Panc1 (cell line): ENCODE measurements around the gene CDH13. TPM values are rescaled to one million over a fixed set of nuclear protein-coding genes. Genes with fewer than 3 reads are reported as not detected.

Experiments
- ATAC-seq: fragments of 200-7000 bp; cut with Tn5 transposase; 2 replicates; pipeline ENCODE4 v1.9.1; 2020; ENCODE audit warnings: mild to moderate bottlenecking, moderate library complexity
- BruUV-seq: library from RNA; stranded (reverse); fragments of 400-500 nt; replicated peaks from 2 replicates; lab custom pipeline; 2021; lab: Mats Ljungman, UMichigan
- CTCF ChIA-PET: fragments of 300-600 bp; sonication (Branson Sonifier 250); formaldehyde crosslinking; loops from one replicate; lab custom pipeline; 2022; ENCODE audit warnings: antibody characterized with exemption; lab: Charles Lee
- POLR2A ChIA-PET: fragments of 300-600 bp; sonication (Branson Sonifier 250); formaldehyde crosslinking; loops from one replicate; lab custom pipeline; 2022; ENCODE audit warnings: antibody characterized with exemption; lab: Charles Lee
- DNase-seq: peaks from one replicate; pipeline ENCODE4 v3.0.0-alpha.2; 2010; ENCODE audit warnings: low read depth, low spot score
- H3K27ac ChIP-seq: 2 replicates; pipeline ENCODE4 v1.5.1; 2011; ENCODE audit warnings: mild to moderate bottlenecking, low read length, inconsistent platforms
- H3K27me3 ChIP-seq: fragments of 200-500 bp; sonication (Bioruptor generic); 2 replicates; pipeline ENCODE4 v1.6.0; 2014; ENCODE audit warnings: low read length, inconsistent platforms; ENCODE audit not compliant: control insufficient read depth, insufficient read depth
- H3K36me3 ChIP-seq: fragments of 200-500 bp; sonication (Bioruptor generic); 2 replicates; pipeline ENCODE4 v1.5.1; 2014; ENCODE audit warnings: inconsistent platforms, mild to moderate bottlenecking, low read length, moderate library complexity; ENCODE audit not compliant: control insufficient read depth, insufficient read depth
- H3K4me1 ChIP-seq: 2 replicates; pipeline ENCODE4 v1.5.1; 2011; ENCODE audit warnings: inconsistent platforms, mild to moderate bottlenecking, low read length, moderate library complexity; ENCODE audit not compliant: control insufficient read depth, insufficient read depth
- H3K4me3 ChIP-seq, 2 experiments: 2 replicates each; pipeline ENCODE4 v1.5.1; 2011 to 2012; ENCODE audit warnings: low read depth in 2 of 2, low read length in 2 of 2, mild to moderate bottlenecking in 2 of 2, inconsistent platforms in 1 of 2, moderate library complexity in 1 of 2
- H3K9me3 ChIP-seq: fragments of 200-500 bp; sonication (Bioruptor generic); 2 replicates; pipeline ENCODE4 v1.5.1; 2014; ENCODE audit warnings: low read depth, mild to moderate bottlenecking, inconsistent platforms, low read length, moderate library complexity; ENCODE audit not compliant: control insufficient read depth, insufficient read depth
- CTCF ChIP-seq: fragments of 450-650 bp; IDR thresholded peaks from 2 replicates; pipeline ENCODE4 v1.5.1; 2017; ENCODE audit warnings: mild to moderate bottlenecking
- POLR2AphosphoS5 ChIP-seq: IDR thresholded peaks from 2 replicates; pipeline ENCODE4 v1.6.1; 2012; ENCODE audit warnings: mild to moderate bottlenecking, low read depth, low read length, moderate library complexity
- REST ChIP-seq, 2 experiments: IDR thresholded peaks; 2 replicates each; pipeline ENCODE4 v1.6.1; 2011 to 2012; ENCODE audit warnings: low read depth in 2 of 2, control low read depth in 1 of 2, low read length in 1 of 2, mild to moderate bottlenecking in 1 of 2, moderate library complexity in 1 of 2; ENCODE audit not compliant: insufficient read depth in 1 of 2
- SIN3A ChIP-seq: IDR thresholded peaks from 2 replicates; pipeline ENCODE4 v1.6.1; 2012; ENCODE audit warnings: low read depth, mild to moderate bottlenecking, low read length, moderate library complexity, borderline replicate concordance; ENCODE audit not compliant: insufficient read depth
- TCF7L2 ChIP-seq: IDR thresholded peaks from 2 replicates; pipeline ENCODE4 v1.6.1; 2011; ENCODE audit warnings: mild to moderate bottlenecking, low read depth, low read length, inconsistent platforms
- in situ Hi-C: cut with HindIII; loops from 2 replicates; pipeline ENCODE4 v1.10.0; 2016; ENCODE audit warnings: low sequenced_read_pairs, low pct_unique_long_range_greater_than_20kb
- intact Hi-C: fragments of 100-400 bp; cut with micrococcal nuclease; formaldehyde crosslinking; loops from one replicate; pipeline ENCODE4 v1.10.0; 2022; ENCODE audit not compliant: unreplicated experiment
- total RNA-seq: library from RNA; stranded (reverse); gene quantifications from one replicate; pipeline ENCODE4 v1.2.1, GENCODE V29; 2021; ENCODE audit not compliant: unreplicated experiment

Gene CDH13
- total RNA-seq, 1 experiment from 2014 or later, result not detected

GRCh38 chr16:82955741-82956348, 329.1 kb downstream of the CDH13 start:
- ATAC-seq, result no peak
- Histone ChIP-seq H3K9me3 (no peaks in the 10 kb centered on the region), H3K4me1 (no peaks in the 10 kb centered on the region), H3K36me3 (no peaks in the 10 kb centered on the region), H3K27me3 (no peaks in the 10 kb centered on the region), H3K4me3 (no peak overlapping the region), H3K27ac (no peak overlapping the region)
- DNase-seq, result no peak
- BruUV-seq, result no TSS peak
- ChIA-PET CTCF (interaction anchor here (0.8 kb wide), 1 partner anchor 80 kb away, joined by 3 read pairs; no protein-coding TSS in a partner anchor), POLR2A (no interaction called here)
- TF ChIP-seq TCF7L2 (no peak), POLR2AphosphoS5 (no peak), REST (IDR thresholded peaks at IDR 0.05; ENCODE audit: insufficient read depth in 1 of 2, low read depth in 2 of 2, low read length in 1 of 2) (no peak), CTCF (no peak), SIN3A (no peak)
- intact Hi-C loops (no loop called here), in situ Hi-C loops (no loop called here)

GRCh38 chr16:82957212-82957611, 330.4 kb downstream of the CDH13 start:
- ChIA-PET POLR2A (no interaction called here), CTCF (no interaction called here)
- H3K9me3 ChIP-seq, result no peaks in the 10 kb centered on the region
- H3K4me3 ChIP-seq, result no peak overlapping the region
- no TSS peak for BruUV-seq
- no peaks in the 10 kb centered on the region for H3K4me1 ChIP-seq
- H3K27ac ChIP-seq, result no peak overlapping the region
- DNase-seq (no peak), ATAC-seq (no peak)
- in situ Hi-C loops (no loop called here), intact Hi-C loops (no loop called here)
- no peaks in the 10 kb centered on the region for H3K36me3 ChIP-seq
- no peaks in the 10 kb centered on the region for H3K27me3 ChIP-seq
- TF ChIP-seq REST (IDR thresholded peaks at IDR 0.05; ENCODE audit: insufficient read depth in 1 of 2, low read depth in 2 of 2, low read length in 1 of 2) (no peak), POLR2AphosphoS5 (no peak), CTCF (no peak), SIN3A (no peak), TCF7L2 (no peak)
